HG02970 (cell line): Measurements from ENCODE around the gene ANO8.

Experiments
- ATAC-seq: cut with Tn5 transposase; IDR thresholded peaks from one replicate; pipeline ENCODE4 v1.9.1; 2021; ENCODE audit warnings: mild to moderate bottlenecking, moderate library complexity, moderate number of reproducible peaks; ENCODE audit not compliant: unreplicated experiment, low FRiP score

Gene ANO8

DNA sequence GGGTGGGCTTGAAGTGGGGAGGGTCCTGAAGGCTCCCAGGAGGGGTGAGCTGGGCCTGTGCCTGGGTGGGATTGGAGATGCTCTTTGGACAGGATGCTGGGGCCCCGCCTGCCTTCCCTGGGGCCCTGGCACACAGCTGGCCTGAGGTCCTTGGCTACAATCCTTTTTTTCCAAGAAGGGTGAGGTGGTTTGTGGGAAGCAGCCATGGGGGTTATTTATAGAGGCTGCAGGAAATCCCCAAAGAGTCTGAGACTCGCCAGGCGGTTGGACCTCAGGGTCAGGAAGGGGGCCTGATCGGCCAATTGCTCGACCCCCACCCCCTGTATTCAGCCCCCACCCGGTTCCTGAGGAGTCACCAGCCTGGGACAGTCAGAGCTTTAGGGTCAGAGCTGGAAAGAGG, 12.7 kb upstream of the ANO8 start:
- ATAC-seq: no peak

DNA sequence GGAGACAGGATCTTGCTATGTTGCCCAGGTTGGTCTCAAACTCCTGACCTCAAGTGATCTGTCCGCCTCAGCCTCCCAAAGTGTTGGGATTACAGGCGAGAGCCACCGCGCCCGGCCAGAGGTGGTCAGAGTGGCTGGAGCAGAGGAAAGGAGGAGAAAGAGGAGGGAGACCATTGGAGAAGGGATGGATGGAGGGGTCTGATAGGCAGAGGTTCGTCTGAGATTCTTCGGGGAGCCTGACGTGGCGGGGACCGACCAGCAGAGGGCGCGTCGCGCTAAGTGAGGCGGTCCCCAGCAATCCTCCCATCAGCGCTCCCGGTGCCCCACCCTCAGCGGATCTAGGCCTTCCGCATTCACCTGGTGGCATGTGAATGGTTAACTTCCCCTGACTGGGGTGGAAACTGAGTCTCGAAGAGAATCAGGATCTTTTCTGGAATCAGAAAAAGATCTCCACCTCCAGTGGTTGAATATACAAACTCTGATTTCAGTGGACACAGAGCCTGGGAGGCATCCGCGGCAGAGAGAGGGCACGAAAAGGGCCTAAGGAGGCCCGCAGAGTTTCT, 11.5 kb upstream of the ANO8 start:
- ATAC-seq: no peak

DNA sequence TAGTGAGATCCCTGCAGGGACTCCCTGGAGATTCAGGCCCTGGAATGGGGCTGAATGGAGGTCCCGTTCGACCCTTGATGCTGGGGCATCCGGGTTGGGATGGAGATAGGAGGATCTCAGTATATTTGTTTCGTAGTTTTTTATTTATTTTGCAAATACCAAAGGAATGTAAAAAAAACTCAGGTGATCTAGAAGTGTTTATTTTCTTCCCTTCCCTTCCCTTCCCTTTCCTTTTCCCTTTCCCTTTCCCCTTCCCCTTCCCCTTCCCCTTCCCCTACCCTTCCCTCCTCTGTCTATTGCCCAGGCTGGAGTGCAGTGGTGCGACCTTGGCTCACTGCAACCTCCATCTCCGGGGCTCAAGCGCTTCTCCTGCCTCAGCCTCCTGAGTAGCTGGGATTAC, 7.2 kb upstream of the ANO8 start:
- no peak for ATAC-seq

DNA sequence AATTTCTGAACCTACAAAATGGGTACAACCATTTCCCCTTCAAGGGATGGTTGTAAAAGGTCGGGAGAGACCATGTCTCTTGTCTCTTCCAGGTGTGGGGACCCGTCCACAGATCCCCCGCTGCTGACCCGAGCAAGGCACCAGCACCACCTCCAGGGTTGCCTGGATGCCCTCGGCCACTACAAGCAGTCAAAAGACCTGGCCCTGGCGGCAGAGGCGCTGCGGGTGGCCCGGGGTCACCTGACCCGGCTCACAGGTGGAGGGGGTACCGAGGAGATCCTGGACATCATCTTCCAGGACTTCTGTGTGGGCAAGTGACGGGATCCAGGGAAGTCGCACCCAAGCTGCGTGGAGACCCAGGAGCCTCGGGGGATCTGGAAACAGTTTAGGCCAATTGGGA, 6.7 kb upstream of the ANO8 start:
- no peak for ATAC-seq

DNA sequence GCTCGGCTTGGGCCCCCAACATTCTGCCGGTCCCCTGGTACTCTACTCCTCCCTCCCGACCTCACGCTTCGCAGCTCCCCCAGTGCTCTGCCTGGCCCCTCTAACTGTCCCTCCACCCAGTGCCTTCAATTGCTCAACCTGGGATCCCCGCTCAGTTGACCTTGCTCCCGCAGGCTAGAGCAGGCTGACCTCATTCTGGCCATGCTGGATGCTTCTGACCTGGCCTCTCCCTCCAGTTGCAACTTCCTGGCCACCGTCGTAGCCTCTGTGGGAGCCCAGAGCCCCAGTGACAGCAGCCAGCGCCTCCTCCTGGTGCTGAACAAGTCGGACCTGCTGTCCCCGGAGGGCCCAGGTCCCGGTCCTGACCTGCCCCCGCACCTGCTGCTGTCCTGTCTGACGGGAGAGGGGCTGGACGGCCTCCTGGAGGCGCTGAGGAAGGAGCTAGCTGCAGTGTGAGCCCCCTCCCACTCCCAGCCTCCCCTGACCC, 6.3 kb upstream of the ANO8 start:
- no peak for ATAC-seq

DNA sequence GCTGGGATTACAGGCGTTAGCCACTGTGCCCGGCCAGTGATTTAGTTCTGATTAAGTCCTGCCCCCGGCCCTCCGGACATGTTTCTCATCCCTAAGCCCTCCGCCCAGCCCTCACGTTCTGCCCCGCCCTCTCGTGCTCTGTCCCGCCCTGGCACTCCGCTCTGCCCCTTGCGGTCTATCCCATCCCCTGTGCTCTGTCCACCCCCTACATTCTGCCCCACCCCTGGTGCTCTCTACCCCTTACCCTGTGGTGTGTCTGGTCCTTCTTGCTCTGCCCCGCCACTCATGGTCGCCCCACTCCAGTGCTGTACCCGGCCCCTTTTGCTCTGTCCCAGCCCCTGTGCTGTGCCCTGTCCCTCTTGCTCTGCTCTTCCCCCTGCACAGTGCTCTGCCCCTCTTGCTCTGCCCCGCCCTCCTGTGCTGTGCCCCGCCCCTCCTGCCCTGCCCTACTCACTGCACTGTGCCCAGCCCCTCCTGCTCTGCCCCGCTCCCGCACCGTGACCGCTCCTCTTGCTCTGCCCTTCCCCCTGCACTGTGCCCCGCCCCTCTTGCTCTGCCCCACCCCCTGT, 5.7 kb upstream of the ANO8 start:
- no peak for ATAC-seq

DNA sequence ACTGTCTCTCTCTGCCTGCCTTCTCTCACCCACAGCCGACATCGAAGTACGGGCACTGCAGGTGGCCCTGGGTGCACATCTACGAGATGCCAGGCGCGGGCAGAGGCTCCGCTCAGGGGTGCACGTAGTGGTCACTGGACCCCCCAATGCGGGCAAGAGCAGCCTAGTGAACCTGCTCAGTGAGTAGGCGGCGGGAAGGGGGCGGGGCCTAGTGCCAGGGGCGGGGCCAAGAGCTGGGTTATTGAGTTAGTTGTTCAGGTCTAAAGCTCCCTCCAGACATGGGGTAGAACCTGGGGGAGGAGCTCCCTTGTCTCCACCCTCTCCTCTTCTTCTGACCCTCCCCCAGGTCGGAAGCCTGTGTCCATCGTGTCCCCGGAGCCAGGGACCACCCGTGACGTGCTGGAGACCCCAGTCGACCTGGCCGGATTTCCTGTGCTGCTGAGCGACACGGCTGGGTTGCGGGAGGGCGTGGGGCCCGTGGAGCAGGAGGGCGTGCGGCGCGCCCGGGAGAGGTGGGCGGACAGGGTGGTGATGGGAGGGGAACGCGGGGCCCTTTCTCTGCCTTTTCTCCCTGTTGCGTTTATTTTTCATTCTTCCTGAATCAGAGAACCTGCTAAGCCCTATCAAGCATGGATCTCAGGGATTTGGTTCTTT, 4.6 kb upstream of the ANO8 start:
- no peak for ATAC-seq

DNA sequence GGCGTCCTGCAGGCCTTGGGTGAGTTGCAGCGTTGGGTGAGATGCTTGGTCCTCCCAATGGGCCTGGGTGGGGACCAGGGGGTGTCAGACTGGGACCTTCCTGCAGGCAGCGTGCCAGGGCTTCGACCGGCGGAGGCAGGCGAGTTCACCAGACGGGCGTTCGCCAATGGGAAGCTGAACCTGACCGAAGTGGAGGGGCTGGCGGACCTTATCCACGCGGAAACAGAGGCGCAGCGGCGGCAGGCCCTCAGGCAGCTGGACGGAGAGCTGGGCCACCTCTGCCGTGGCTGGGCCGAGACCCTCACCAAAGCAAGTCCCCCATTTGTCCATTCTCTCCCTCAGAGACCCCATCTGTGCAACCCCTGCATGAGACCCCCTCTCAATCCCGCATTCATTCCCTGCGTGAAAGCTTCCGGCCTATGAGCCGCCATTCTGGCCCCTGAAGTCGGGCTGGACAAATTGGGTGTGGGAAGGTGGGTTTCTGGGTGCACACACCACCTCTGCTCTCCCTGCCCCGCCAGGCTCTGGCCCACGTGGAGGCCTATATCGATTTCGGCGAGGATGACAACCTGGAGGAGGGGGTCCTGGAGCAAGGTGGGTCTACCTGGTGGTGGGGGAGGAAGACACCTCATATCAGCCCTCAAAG, 3.9 kb upstream of the ANO8 start:
- no peak for ATAC-seq

DNA sequence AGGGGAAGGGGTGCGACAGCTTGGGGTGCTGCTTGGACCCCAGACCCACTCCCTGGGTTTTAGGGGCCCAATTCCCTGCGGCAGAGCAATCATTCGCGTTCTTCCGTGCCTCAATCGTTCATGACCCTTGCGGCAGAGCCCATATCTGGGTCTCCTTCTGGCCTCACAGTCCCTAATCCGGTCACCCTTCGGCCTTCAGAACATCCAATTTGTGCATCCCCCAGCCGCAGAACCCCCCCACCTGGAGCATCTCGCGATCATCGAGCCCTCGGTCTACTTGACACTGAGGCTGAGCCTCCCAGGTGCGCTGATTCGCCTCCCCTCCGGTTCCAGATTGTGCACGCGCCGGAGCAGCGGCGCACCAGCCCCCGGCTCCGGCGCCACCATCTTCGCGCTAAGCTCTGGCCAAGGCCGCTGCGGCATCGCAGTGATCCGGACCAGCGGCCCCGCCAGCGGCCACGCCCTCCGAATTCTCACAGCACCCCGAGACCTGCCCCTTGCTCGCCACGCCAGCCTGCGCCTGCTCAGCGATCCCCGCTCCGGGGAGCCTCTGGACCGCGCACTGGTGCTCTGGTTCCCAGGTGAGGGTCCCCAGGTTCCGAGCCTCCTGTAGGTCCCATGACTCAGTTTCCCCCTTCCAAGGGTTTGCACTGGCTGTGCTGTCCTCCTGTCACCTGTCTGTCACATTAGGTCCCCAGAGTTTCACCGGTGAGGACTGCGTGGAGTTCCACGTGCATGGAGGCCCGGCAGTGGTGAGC, 3.2 kb upstream of the ANO8 start:
- no peak for ATAC-seq

DNA sequence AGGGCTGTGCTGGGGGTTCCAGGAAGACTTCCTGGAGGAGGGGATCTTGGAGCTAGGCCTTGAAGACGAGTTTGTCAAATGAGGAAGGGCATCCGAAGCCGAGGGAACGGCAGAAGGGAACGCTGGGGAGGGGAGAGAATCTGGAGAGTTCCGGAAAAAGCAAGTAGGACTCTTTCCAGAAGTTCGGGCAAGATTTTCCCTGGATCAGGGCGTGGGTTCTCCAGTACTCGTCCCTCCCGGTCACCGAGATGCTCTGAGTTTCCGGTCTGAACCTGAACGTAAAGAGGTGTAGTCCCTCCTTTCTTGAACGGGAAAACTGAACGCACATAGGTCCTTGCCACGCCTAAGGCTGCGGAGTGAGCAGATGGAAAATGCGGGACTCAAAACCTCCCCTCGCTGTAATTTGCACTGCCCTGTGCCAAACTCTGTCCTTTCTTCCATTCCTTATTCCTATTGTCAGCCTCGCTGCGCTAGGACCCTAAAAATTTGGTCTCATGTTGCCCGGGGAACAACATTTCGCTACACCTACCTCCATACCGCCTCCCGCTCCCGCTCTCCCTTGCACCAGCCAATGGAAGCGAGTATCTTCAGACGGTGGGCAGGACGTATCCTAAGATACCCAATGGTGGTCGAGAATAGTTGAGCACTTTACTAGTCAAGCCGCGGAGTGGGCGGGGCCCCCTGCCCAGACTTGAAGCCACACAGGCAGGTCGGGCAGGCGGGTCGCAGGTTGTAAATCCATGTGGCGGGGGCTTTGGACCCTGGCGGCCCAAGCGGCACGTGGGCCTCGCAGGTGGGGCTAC, 2.4 kb upstream of the ANO8 start, which contains the start of gene GTPBP3:
GTPBP3 (plus strand) TSS at position 682 of the 803 bp plus-strand sequence; CDS start at position 741, 59 bp downstream.
- peak; percentile 66 for ATAC-seq

DNA sequence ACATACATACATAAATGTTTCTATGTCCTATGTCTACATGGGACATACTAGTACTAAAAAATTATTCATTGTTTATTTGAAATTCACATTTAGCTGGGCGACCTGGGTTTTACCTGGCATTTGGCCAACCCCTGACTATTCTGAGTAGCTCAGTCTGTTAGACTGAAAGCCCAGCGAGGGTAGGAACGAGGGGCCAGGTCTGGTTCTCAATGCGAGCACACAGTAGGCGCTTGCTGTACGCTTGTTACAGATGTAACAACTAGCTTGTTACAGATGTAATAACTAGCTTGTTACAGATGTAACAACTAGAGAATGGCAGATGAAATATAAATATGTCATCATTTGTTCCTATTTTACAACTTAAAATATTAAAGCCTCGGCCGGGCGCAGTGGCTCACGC, 920 bp upstream of the ANO8 start:
- no peak for ATAC-seq

DNA sequence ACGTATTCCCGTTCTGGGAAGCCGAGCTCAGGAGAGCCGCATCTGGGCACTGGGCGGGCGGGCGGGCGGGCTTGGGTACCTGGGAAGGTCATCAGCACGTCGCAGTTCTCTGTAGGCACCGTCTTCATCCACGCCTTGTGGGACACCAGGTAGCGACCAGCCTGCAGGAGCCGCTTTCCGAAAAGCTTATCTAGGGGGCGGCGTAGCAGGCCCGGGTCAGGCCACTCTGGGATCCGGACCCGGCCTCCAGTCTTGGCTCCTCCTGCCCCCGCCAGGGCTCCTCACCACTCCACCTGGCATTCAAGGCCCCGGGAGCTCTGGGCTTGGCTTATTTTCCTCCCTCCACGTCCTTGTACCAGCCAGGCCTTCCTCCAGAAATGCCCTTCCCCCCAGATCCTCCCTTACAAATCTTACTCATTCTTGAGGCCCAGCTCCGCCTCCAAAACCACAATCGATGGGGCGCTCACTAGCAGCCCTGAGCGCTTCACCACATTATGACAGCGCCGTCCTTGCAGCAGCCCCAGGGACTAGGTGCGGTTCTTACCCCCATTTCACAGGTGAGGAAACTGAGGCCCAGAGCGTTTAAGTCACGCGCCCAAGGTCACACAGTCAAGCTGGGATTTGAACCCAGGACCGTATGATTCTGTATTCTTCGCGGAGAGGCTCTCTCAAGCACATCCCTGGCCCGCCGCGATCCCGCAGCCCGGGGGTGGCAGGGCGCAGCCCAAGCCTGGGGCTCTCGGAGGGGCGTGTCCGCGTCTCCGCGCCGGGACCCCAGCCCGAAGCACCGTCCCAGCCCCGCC, 843 bp downstream of the ANO8 start:
- ATAC-seq: no peak

DNA sequence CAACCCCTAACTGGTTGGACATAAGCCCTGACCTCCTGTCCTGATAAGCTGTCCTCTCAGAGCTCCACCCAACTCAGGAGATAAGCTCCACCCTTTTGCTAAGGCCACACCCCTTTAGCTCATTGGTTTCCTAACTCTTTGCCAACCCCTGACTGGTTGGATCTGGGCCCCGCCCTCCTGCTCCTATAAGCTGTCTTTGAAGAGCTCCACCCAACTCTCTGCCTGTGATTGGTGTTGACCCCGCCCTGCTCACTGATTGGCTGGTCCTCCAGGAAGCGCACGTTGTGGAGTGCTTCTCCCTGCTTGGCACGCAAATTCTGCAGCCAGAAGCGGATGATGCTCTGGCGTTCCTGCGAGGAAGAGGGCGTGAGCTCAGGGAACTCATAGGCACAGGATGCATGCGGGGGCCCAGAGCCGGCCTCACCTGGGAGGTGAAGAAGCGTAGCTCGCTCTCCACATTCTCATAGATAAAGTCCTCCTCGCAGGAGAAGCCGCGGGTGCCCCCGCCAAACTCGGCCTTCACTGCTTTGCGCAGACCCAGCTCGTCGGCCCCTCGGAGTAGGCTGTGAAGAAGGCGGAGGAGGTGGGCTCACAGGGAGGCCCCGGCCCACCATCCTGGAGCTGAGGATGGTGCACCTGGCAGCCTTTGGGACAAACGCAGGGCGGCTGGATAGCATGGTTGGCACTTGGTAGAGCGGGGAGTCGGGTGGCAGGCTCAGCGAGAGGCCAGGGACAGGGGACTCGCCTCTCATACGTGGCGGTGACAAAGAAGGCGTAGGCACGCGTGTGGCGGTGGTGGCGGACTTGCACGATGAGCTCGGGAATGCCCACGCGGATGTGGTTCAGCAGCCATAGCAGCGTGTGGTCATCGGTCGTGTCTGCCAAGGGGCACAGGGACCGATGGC, 1.7 kb downstream of the ANO8 start:
- no peak for ATAC-seq

DNA sequence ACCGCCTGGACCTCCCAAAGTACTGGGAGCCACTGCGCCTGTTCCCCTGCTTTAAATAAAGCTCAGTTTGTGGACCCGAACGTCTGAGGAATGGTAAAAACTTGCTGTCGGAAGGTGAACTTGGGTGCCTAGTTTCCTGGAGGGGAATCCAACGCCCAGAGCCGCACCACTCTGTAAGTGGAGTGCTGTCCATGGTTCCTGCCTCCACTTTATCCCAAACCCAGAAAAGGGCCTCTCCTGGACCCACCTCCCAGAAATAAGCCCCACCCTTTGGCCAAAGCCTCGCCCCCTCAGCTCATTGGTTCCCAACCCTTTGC, 2.3 kb downstream of the ANO8 start:
- no peak for ATAC-seq

DNA sequence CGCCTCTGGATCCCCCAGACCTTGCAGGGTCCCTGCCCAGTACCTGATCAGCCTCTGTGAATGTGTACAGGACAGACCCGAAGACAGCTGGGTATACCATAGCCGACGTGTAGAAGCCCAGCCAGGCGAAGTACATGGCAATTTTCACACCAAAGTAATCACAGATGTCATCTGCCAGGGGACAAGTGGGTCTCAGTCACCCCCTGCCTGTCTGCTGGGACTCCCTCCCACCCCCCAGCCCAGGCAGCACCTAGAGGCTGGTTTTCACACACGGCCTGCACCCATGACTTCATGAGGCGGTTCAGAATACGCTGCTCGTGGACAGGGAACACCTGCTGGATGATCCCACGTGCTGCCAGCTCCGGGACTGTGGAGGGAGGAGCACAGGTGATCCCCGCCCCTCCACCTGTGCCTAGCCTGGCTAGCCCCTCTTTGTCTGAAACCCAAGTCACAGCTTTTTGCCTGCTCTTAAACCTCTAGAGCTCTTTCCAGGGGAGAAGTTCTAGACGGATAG, 3.6 kb downstream of the ANO8 start:
- no peak for ATAC-seq

DNA sequence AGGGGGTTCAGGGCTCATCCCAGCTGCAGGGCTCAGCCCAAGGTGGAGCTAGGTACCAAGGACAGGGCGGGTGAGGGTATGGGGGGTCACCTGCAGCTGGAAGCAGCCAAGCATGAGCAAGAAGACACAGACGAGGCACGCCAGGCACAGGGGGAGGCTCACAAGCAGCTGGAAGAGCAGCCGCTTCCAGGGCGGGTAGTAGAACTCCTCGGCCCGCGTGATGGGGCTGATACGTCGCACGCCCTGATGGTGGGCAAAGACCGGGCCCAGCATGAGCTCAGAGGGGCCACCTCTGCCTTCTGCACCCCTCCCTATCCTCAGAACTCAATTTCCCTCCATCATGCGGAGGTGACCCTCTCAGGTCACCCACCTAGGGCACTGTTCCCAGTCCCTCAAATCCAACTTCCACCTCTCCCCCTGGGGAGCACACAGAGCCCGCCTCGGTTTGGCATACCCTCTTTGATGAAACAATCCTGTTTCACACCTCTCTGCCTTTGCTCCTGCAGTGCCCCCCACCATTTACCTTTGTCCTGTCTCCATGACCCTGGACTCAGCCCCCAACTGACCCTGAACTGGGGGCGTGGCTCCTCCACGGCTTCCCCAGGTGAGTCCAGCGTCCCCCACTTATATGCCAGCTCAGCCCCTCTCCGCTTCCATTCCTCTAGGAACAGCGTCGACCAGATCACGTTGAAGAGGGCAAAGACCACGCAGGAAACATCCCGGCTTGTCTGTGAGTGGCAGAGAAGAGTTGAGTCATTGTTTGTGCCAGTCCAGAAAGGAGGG, 4.2 kb downstream of the ANO8 start:
- ATAC-seq: no peak
